ENCODE data around the gene DLGAP1.

Gene DLGAP1

GRCh38 chr18:4207383-4207985, 247.6 kb downstream of the DLGAP1 start:
- no peaks in the 10 kb centered on the region for H3K27me3 ChIP-seq (ENCODE audit: insufficient read depth, poor library complexity, severe bottlenecking)
- H3K27ac ChIP-seq (replicated peaks): no peak overlapping the region
- H3K4me3 ChIP-seq (replicated peaks; ENCODE audit: insufficient read depth, low read length): no peak overlapping the region
- TF ChIP-seq POLR2AphosphoS5 (IDR thresholded peaks at IDR 0.05; ENCODE audit: low read depth) (no peak), CTCF (IDR thresholded peaks at IDR 0.05; ENCODE audit: insufficient read depth, low read length) (no peak)
- DNase-seq (ENCODE audit: low read depth in 1 of 2, low spot score in 1 of 2): no peak

- Histone ChIP-seq H3K27me3 (ENCODE audit: insufficient read depth, poor library complexity, severe bottlenecking) (no peaks in the 10 kb centered on the region), H3K4me3 (replicated peaks; ENCODE audit: insufficient read depth, low read length) (no peak overlapping the region), H3K27ac (replicated peaks) (no peak overlapping the region)
- no peak for DNase-seq (ENCODE audit: low read depth in 1 of 2, low spot score in 1 of 2)
- TF ChIP-seq CTCF (IDR thresholded peaks at IDR 0.05; ENCODE audit: insufficient read depth, low read length): no peak
Measured at GRCh38 chr18:4204438-4204720, 250.7 kb downstream of the DLGAP1 start.

GRCh38 chr18:4203568-4204437, 251.3 kb downstream of the DLGAP1 start:
- Histone ChIP-seq H3K4me3 (replicated peaks; ENCODE audit: insufficient read depth, low read length) (no peak overlapping the region), H3K27me3 (ENCODE audit: insufficient read depth, poor library complexity, severe bottlenecking) (no peaks in the 10 kb centered on the region), H3K27ac (replicated peaks) (no peak overlapping the region)
- TF ChIP-seq GABPA (IDR thresholded peaks at IDR 0.05; ENCODE audit: low read depth) (no peak), REST (IDR thresholded peaks at IDR 0.05; ENCODE audit: insufficient replicate concordance, low read depth) (no peak), CTCF (IDR thresholded peaks at IDR 0.05; ENCODE audit: insufficient read depth, low read length) (no peak), POLR2AphosphoS5 (IDR thresholded peaks at IDR 0.05; ENCODE audit: low read depth) (no peak), SPI1 (IDR thresholded peaks at IDR 0.05; ENCODE audit: borderline replicate concordance, low read depth) (no peak)
- no peak for DNase-seq (ENCODE audit: low read depth in 1 of 2, low spot score in 1 of 2)

GRCh38 chr18:4200399-4200798, 254.7 kb downstream of the DLGAP1 start:
- DNase-seq (ENCODE audit: low read depth in 1 of 2, low spot score in 1 of 2): no peak
- TF ChIP-seq POLR2AphosphoS5 (IDR thresholded peaks at IDR 0.05; ENCODE audit: low read depth) (no peak), REST (IDR thresholded peaks at IDR 0.05; ENCODE audit: insufficient replicate concordance, low read depth) (no peak), SPI1 (IDR thresholded peaks at IDR 0.05; ENCODE audit: borderline replicate concordance, low read depth) (no peak)
- H3K27me3 ChIP-seq (ENCODE audit: insufficient read depth, poor library complexity, severe bottlenecking): no peaks in the 10 kb centered on the region
- no peak overlapping the region for H3K27ac ChIP-seq (replicated peaks)
- no peak overlapping the region for H3K4me3 ChIP-seq (replicated peaks; ENCODE audit: insufficient read depth, low read length)

Data from HL-60 (cell line).